Right atrium auricular region (tissue), 2 donors: ENCODE measurements around the gene SVIL. TPM values are rescaled to one million over a fixed set of nuclear protein-coding genes. Genes with fewer than 3 reads are reported as not detected.
"Not testable (repeated sequence)": the region's sequence is repeated elsewhere in the genome, so short reads cannot be mapped to it uniquely, and the experiment has no call there.

Experiments used
- DNase-seq: peaks from one replicate; pipeline ENCODE4 v3.0.0-alpha.2; 2019; ENCODE audit warnings: low spot score
- H3K27ac ChIP-seq, 2 donors: fragments of 200-600 bp; sonication (generic); 1 replicate in 1 of 2; 2 replicates in 1 of 2; pipeline ENCODE4 v1.5.1; 2016 to 2019
- H3K27me3 ChIP-seq, 2 donors: fragments of 200-600 bp; sonication (generic); one replicate each; pipeline versions ENCODE4 v1.5.1 to v1.6.0; 2017 to 2019
- H3K36me3 ChIP-seq: fragments of 200-600 bp; sonication (generic); one replicate; pipeline ENCODE4 v1.5.1; 2016
- H3K4me1 ChIP-seq, 2 donors: fragments of 200-600 bp; sonication (generic); one replicate each; pipeline versions ENCODE4 v1.5.1 to v1.6.0; 2017 to 2019
- H3K4me3 ChIP-seq, 2 donors: fragments of 200-600 bp; sonication (generic); 1 replicate in 1 of 2; 2 replicates in 1 of 2; pipeline ENCODE4 v1.5.1; 2017 to 2019; ENCODE audit warnings: mild to moderate bottlenecking in 1 of 2, moderate library complexity in 1 of 2
- H3K9me3 ChIP-seq, 2 donors: fragments of 200-600 bp; sonication (generic); one replicate each; pipeline ENCODE4 v1.5.1; 2019
- CTCF ChIP-seq, 2 donors: fragments of 200-600 bp; sonication (generic); IDR thresholded peaks; one replicate each; pipeline ENCODE4 v1.5.1; 2019; ENCODE audit warnings: antibody characterized with exemption in 2 of 2
- total RNA-seq, 2 donors: library from RNA; depleted of rRNA; stranded (reverse); fragments of >200 nt; gene quantifications; one replicate each; pipeline ENCODE4 v1.1.0, GENCODE V29; 2016

The SVIL gene
- total RNA-seq, 2 donors from 2014 or later: 260 to 340 TPM

DNA sequence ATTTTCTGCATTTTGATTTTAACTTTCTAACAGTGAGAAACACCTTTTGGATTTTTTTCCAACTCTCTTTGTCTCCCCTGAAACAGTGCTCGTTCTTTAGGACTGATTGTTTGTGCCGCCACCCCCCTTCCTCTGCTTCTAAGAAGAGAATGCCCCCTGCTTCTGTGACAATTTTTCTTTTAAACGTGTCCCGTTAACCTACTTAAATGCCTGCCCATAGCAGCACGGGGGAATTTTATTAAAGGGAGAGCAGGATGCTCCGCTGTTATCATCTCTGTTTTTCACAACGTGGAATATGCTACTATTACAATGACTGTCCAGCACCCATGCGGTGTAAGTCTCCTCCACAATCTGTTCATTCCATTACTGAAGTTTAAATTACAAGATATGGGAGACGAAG, 67.8 kb downstream of the SVIL start:
- Histone ChIP-seq H3K4me3 (no peak overlapping the region), H3K36me3 (peaks cover 21% of the 10 kb centered on the region), H3K4me1 (peaks cover 0 to 12% of the 10 kb centered on the region in 2 donors), H3K9me3 (no peaks in the 10 kb centered on the region), H3K27me3 (no peaks in the 10 kb centered on the region), H3K27ac (peak overlapping the region in 1 of 2 donors; percentile 2)
- no peak for TF ChIP-seq CTCF (IDR thresholded peaks at IDR 0.05)
- DNase-seq: no peak

DNA sequence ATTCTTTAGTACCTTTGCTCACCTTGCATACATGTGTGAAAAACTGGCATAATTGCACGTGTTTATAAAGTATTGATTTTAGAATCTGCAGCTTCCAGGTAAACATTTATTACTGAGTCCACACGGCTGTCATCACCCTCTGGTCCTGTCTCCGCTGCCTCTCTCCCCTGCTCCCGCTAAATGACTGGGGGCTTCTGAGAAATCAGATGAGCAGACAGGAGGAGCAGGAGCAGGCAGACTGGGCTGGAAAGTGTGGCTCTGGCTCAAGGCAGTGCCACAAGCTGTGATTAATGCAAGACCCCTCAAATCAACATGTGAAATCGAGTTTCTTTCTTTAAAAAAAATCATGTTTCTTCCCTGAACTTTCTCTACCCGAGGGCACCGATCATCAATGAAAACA, 68.6 kb downstream of the SVIL start:
- H3K27ac ChIP-seq: not testable (repeated sequence)
- H3K4me1 ChIP-seq: peaks cover 0 to 17% of the 10 kb centered on the region in 2 donors

GRCh38 chr10:29563420-29564035, 71.2 kb downstream of the SVIL start:
- no peak overlapping the region for H3K27ac ChIP-seq
- DNase-seq: no peak
- H3K9me3 ChIP-seq: no peaks in the 10 kb centered on the region
- H3K4me3 ChIP-seq: no peak overlapping the region
- H3K36me3 ChIP-seq: peaks cover 29% of the 10 kb centered on the region
- no peak for TF ChIP-seq CTCF (IDR thresholded peaks at IDR 0.05)
- no peaks in the 10 kb centered on the region for H3K27me3 ChIP-seq
- peaks cover 0 to 13% of the 10 kb centered on the region in 2 donors for H3K4me1 ChIP-seq

More for the DNA sequence above, 68.6 kb downstream of the SVIL start:
- H3K4me3 ChIP-seq, H3K9me3 ChIP-seq, H3K27me3 ChIP-seq, DNase-seq: not testable (repeated sequence)
- H3K36me3 ChIP-seq: peaks cover 29% of the 10 kb centered on the region

GRCh38 chr10:29563006-29563405, 71.8 kb downstream of the SVIL start:
- not testable (repeated sequence) for H3K27me3 ChIP-seq, H3K9me3 ChIP-seq, DNase-seq, H3K4me3 ChIP-seq, H3K27ac ChIP-seq
- peaks cover 0 to 13% of the 10 kb centered on the region in 2 donors for H3K4me1 ChIP-seq
- H3K36me3 ChIP-seq: peaks cover 29% of the 10 kb centered on the region

- no peak for DNase-seq
- peak overlapping the region; percentile 38 to 63 for H3K27ac ChIP-seq
- H3K36me3 ChIP-seq: peaks cover 19% of the 10 kb centered on the region
- H3K4me3 ChIP-seq: no peak overlapping the region
- H3K4me1 ChIP-seq: peaks cover 0 to 27% of the 10 kb centered on the region in 2 donors
- no peaks in the 10 kb centered on the region for H3K27me3 ChIP-seq
- no peaks in the 10 kb centered on the region for H3K9me3 ChIP-seq
- no peak for TF ChIP-seq CTCF (IDR thresholded peaks at IDR 0.05)
Measured at GRCh38 chr10:29559996-29560395, 74.8 kb downstream of the SVIL start.

DNA sequence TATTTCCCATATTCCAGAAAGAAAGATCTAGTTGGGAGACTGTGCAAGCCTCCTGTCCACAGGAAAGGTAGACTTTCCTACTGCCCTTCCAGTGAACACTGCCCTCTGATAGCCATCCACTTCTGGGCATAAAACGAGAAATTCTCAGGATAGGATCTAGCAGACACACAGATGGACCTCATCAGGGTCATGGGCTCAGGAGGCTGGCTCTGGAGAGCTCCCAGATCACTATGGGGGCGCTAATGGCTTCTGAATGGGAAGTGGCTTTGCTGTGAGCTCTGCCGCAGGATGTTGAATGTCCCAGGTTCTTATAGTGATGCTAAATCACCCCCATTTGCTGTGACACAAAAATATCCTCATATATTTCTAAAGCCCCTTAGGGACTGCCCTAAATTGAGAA, 77.1 kb downstream of the SVIL start:
- H3K36me3 ChIP-seq: peaks cover 34% of the 10 kb centered on the region
- peaks cover 0 to 30% of the 10 kb centered on the region in 2 donors for H3K4me1 ChIP-seq
- no peak for DNase-seq
- no peak for TF ChIP-seq CTCF (IDR thresholded peaks at IDR 0.05)
- H3K4me3 ChIP-seq: no peak overlapping the region
- H3K27ac ChIP-seq: peak overlapping the region; percentile 4 to 13
- no peaks in the 10 kb centered on the region for H3K27me3 ChIP-seq
- no peaks in the 10 kb centered on the region for H3K9me3 ChIP-seq
